Hepatocyte (in vitro differentiated cells): ENCODE data around the gene TNNT3.
"Not testable (repeated sequence)": the region's sequence is repeated elsewhere in the genome, so short reads cannot be mapped to it uniquely, and the experiment has no call there.

Source experiments
- EZH2 ChIP-seq: fragments of 200-600 bp; sonication (generic); IDR thresholded peaks from 2 replicates; pipeline ENCODE4 v1.6.1; 2016; ENCODE audit warnings: antibody characterized with exemption, mild to moderate bottlenecking, borderline replicate concordance
- TF ChIP-seq, protein P1 (sequence below): fragments of 200-600 bp; sonication (generic); IDR thresholded peaks from 2 replicates; pipeline ENCODE4 v1.5.1; 2016; ENCODE audit warnings: antibody characterized with exemption, mild to moderate bottlenecking; ENCODE audit not compliant: poor library complexity

GRCh38 chr11:1873813-1874150 lies 45.7 kb upstream of the TNNT3 start:
- TF ChIP-seq, protein P1, sequence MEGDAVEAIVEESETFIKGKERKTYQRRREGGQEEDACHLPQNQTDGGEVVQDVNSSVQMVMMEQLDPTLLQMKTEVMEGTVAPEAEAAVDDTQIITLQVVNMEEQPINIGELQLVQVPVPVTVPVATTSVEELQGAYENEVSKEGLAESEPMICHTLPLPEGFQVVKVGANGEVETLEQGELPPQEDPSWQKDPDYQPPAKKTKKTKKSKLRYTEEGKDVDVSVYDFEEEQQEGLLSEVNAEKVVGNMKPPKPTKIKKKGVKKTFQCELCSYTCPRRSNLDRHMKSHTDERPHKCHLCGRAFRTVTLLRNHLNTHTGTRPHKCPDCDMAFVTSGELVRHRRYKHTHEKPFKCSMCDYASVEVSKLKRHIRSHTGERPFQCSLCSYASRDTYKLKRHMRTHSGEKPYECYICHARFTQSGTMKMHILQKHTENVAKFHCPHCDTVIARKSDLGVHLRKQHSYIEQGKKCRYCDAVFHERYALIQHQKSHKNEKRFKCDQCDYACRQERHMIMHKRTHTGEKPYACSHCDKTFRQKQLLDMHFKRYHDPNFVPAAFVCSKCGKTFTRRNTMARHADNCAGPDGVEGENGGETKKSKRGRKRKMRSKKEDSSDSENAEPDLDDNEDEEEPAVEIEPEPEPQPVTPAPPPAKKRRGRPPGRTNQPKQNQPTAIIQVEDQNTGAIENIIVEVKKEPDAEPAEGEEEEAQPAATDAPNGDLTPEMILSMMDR, result not testable (repeated sequence)
- TF ChIP-seq EZH2, result not testable (repeated sequence)
